GM12892 (cell line): Measurements from ENCODE around the gene SORBS1.

Source experiments
- DNase-seq: peaks from one replicate; pipeline ENCODE4 v3.0.0; 2011; ENCODE audit not compliant: insufficient read length
- FAIRE-seq: peaks from 2 replicates; lab custom pipeline; 2011; peaks lifted over from hg19 to GRCh38; lab: Jason Lieb, UNC
- POLR2A ChIP-seq: IDR thresholded peaks from 2 replicates; pipeline ENCODE4 v1.6.1; 2011; ENCODE audit warnings: low read depth, low read length, control low read depth
- POLR2AphosphoS5 ChIP-seq: IDR thresholded peaks from 2 replicates; pipeline ENCODE4 v1.6.1; 2011; ENCODE audit warnings: low read depth, low read length, control low read depth
- TAF1 ChIP-seq: IDR thresholded peaks from 2 replicates; pipeline ENCODE4 v1.6.1; 2011; ENCODE audit warnings: low read depth, mild to moderate bottlenecking, control low read depth, low read length, borderline replicate concordance

The SORBS1 gene

GRCh38 chr10:95547791-95548435 lies 13.3 kb downstream of the SORBS1 start:
- DNase-seq (no peak), FAIRE-seq (no peak)
- TF ChIP-seq POLR2AphosphoS5: no peak
- no peak for TF ChIP-seq POLR2A
- no peak for TF ChIP-seq TAF1

- DNase-seq: no peak
- TF ChIP-seq POLR2AphosphoS5: no peak
- TF ChIP-seq TAF1: no peak
- no peak for TF ChIP-seq POLR2A
- FAIRE-seq: no peak
These were observed 14.0 kb downstream of the SORBS1 start for GRCh38 chr10:95547197-95547596.

- no peak for TF ChIP-seq POLR2A
- no peak for TF ChIP-seq TAF1
- TF ChIP-seq POLR2AphosphoS5: no peak
- DNase-seq (no peak), FAIRE-seq (no peak)
These were observed 15.2 kb downstream of the SORBS1 start for GRCh38 chr10:95545981-95546380.

GRCh38 chr10:95544783-95545500 lies 16.2 kb downstream of the SORBS1 start:
- no peak for FAIRE-seq
- TF ChIP-seq POLR2AphosphoS5: no peak
- no peak for TF ChIP-seq POLR2A
- no peak for TF ChIP-seq TAF1
- no peak for DNase-seq

- DNase-seq (no peak), FAIRE-seq (no peak)
- TF ChIP-seq POLR2AphosphoS5: no peak
- no peak for TF ChIP-seq TAF1
- no peak for TF ChIP-seq POLR2A
These were observed 17.7 kb downstream of the SORBS1 start for GRCh38 chr10:95543459-95543858.

GRCh38 chr10:95542761-95543160 lies 18.4 kb downstream of the SORBS1 start:
- no peak for DNase-seq
- FAIRE-seq: no peak
- TF ChIP-seq POLR2A (no peak), POLR2AphosphoS5 (no peak), TAF1 (no peak)

- FAIRE-seq (no peak), DNase-seq (no peak)
- no peak for TF ChIP-seq POLR2A
- TF ChIP-seq POLR2AphosphoS5: no peak
- TF ChIP-seq TAF1: no peak
These were observed 18.8 kb downstream of the SORBS1 start for GRCh38 chr10:95542330-95542729.

GRCh38 chr10:95540514-95541052 lies 20.6 kb downstream of the SORBS1 start:
- TF ChIP-seq POLR2A: no peak
- TF ChIP-seq POLR2AphosphoS5: no peak
- no peak for TF ChIP-seq TAF1
- no peak for FAIRE-seq
- DNase-seq: no peak

- FAIRE-seq (no peak), DNase-seq (no peak)
- TF ChIP-seq TAF1 (no peak), POLR2A (no peak)
These were observed 21.4 kb downstream of the SORBS1 start for GRCh38 chr10:95539560-95540284.

GRCh38 chr10:95538412-95538811 lies 22.8 kb downstream of the SORBS1 start:
- no peak for DNase-seq
- TF ChIP-seq POLR2AphosphoS5 (no peak), TAF1 (no peak), POLR2A (no peak)
- FAIRE-seq: no peak

- DNase-seq (no peak), FAIRE-seq (no peak)
- TF ChIP-seq POLR2A (no peak), TAF1 (no peak), POLR2AphosphoS5 (no peak)
These were observed 23.6 kb downstream of the SORBS1 start for GRCh38 chr10:95537542-95537927.

- DNase-seq (no peak), FAIRE-seq (no peak)
- TF ChIP-seq TAF1: no peak
- no peak for TF ChIP-seq POLR2AphosphoS5
- no peak for TF ChIP-seq POLR2A
These were observed 24.2 kb downstream of the SORBS1 start for GRCh38 chr10:95536894-95537541.
